D721Med (cell line): Measurements from ENCODE around the gene PTRH2.

Experiments used
- DNase-seq: peaks from one replicate; pipeline ENCODE4 v3.0.0; 2011; ENCODE audit warnings: low spot score; ENCODE audit not compliant: insufficient read length
- FAIRE-seq: peaks from 2 replicates; lab custom pipeline; 2011; peaks lifted over from hg19 to GRCh38; lab: Jason Lieb, UNC
- CTCF ChIP-seq: IDR thresholded peaks from 2 replicates; pipeline ENCODE4 v1.5.1; 2012; ENCODE audit warnings: mild to moderate bottlenecking, control low read depth; ENCODE audit not compliant: insufficient read depth; ENCODE audit errors: missing control alignments

The PTRH2 gene

GRCh38 chr17:59699786-59700185 lies 7.4 kb downstream of the PTRH2 start:
- DNase-seq (no peak), FAIRE-seq (no peak)
- TF ChIP-seq CTCF = no peak

GRCh38 chr17:59699218-59699617 lies 8.0 kb downstream of the PTRH2 start:
- TF ChIP-seq CTCF = no peak
- no peak for FAIRE-seq
- DNase-seq = no peak

- no peak for DNase-seq
- FAIRE-seq = no peak
- TF ChIP-seq CTCF = no peak
Measured at GRCh38 chr17:59698143-59698542, 9.1 kb downstream of the PTRH2 start.

- no peak for TF ChIP-seq CTCF
- DNase-seq = no peak
- no peak for FAIRE-seq
Measured at GRCh38 chr17:59696682-59697277, 10.4 kb downstream of the PTRH2 start.

GRCh38 chr17:59695945-59696681 lies 11.1 kb downstream of the PTRH2 start:
- no peak for FAIRE-seq
- no peak for DNase-seq
- TF ChIP-seq CTCF = no peak

GRCh38 chr17:59694344-59694743 lies 12.9 kb downstream of the PTRH2 start:
- DNase-seq = no peak
- TF ChIP-seq CTCF = no peak
- FAIRE-seq = no peak

GRCh38 chr17:59693582-59693981 lies 13.6 kb downstream of the PTRH2 start:
- no peak for TF ChIP-seq CTCF
- no peak for FAIRE-seq
- no peak for DNase-seq
